ENCODE measurements around the gene CDH22.

DNA sequence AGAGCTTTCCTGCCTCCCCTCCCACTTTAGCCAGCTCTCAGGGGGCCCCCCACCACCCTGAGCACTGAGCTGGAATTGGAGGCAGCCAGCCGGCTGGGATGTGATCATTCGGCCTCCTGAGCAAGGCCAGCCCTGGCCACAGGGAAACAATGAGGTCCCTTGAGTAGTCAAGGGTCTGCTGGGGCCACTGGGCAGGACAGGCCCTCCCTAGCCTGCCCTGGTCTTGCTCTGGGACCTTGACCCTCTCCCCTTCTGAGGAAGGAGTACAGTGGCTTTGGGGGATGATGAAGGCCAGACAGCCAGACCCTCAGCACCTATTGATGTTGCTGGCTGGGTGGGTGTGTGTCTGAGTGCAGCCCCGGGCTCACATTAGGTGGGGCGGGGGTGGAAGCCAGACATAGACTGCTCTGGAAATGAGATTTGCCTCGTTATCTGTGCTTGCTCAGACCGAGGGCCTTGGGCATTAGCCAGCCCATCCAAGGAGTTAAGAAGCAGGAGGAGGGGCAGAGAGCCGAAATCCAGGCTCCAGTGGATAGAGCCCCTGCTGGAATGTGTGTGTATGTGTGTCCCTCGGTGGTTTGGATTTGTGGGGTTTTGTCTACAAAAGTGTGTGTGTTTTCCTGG, 168.9 kb downstream of the CDH22 start:
- no peak for TF ChIP-seq CTCF (IDR thresholded peaks at IDR 0.05)
- no peak for TF ChIP-seq POLR2A (IDR thresholded peaks at IDR 0.05)
